GM19035 (cell line): ENCODE measurements around the gene AAR2.

Experiments
- ATAC-seq: cut with Tn5 transposase; IDR thresholded peaks from one replicate; pipeline ENCODE4 v1.9.1; 2021; ENCODE audit not compliant: unreplicated experiment

Gene AAR2

GRCh38 chr20:36235892-36236785 lies at the start of gene AAR2:
Gene AAR2 (plus strand): TSS chr20:36236478. CDS start chr20:36239869, 3,391 bp downstream.
- peak; percentile 84 for ATAC-seq

- ATAC-seq = no peak
Measured at GRCh38 chr20:36193977-36194712, 42.1 kb upstream of the AAR2 start.

- no peak for ATAC-seq
Measured at GRCh38 chr20:36196676-36197075, 39.6 kb upstream of the AAR2 start.

GRCh38 chr20:36197271-36197670 lies 39.0 kb upstream of the AAR2 start:
- ATAC-seq = no peak

GRCh38 chr20:36199345-36200257 lies 36.7 kb upstream of the AAR2 start:
- no peak for ATAC-seq

GRCh38 chr20:36200451-36200850 lies 35.8 kb upstream of the AAR2 start:
- no peak for ATAC-seq

- ATAC-seq = no peak
Measured at GRCh38 chr20:36201198-36201597, 35.1 kb upstream of the AAR2 start.

- ATAC-seq = no peak
Measured at GRCh38 chr20:36202891-36203338, 33.4 kb upstream of the AAR2 start.

- no peak for ATAC-seq
Measured at GRCh38 chr20:36203861-36204260, 32.4 kb upstream of the AAR2 start.

- ATAC-seq = no peak
Measured at GRCh38 chr20:36205026-36205425, 31.3 kb upstream of the AAR2 start.

GRCh38 chr20:36206068-36206467 lies 30.2 kb upstream of the AAR2 start:
- no peak for ATAC-seq

- ATAC-seq = no peak
Measured at GRCh38 chr20:36206641-36207040, 29.6 kb upstream of the AAR2 start.

GRCh38 chr20:36207602-36208001 lies 28.7 kb upstream of the AAR2 start:
- no peak for ATAC-seq

GRCh38 chr20:36208257-36208656 lies 28.0 kb upstream of the AAR2 start:
- no peak for ATAC-seq

GRCh38 chr20:36210436-36211021 lies 25.7 kb upstream of the AAR2 start:
- ATAC-seq = no peak

GRCh38 chr20:36213362-36213761 lies 22.9 kb upstream of the AAR2 start:
- no peak for ATAC-seq

- ATAC-seq = no peak
Measured at GRCh38 chr20:36214684-36215256, 21.5 kb upstream of the AAR2 start.

- ATAC-seq = no peak
Measured at GRCh38 chr20:36215778-36216177, 20.5 kb upstream of the AAR2 start.

- no peak for ATAC-seq
Measured at GRCh38 chr20:36216314-36217025, 19.8 kb upstream of the AAR2 start.

GRCh38 chr20:36217226-36217625 lies 19.1 kb upstream of the AAR2 start:
- ATAC-seq = no peak
